Suprapubic skin (tissue), 4 donors: ENCODE measurements around the gene PKP2. TPM values are rescaled to one million over a fixed set of nuclear protein-coding genes. Genes with fewer than 3 reads are reported as not detected.

ENCODE experiments used
- DNase-seq, 2 donors: peaks; one replicate each; pipeline ENCODE4 v3.0.0-alpha.2; 2019; ENCODE audit warnings: low spot score in 2 of 2
- H3K27ac ChIP-seq: fragments of 200-600 bp; sonication (generic); one replicate; pipeline ENCODE4 v1.5.1; 2019
- H3K27me3 ChIP-seq: fragments of 200-600 bp; sonication (generic); one replicate; pipeline ENCODE4 v1.5.1; 2019
- H3K36me3 ChIP-seq: fragments of 200-600 bp; sonication (generic); one replicate; pipeline ENCODE4 v1.5.1; 2019
- H3K4me1 ChIP-seq: fragments of 200-600 bp; sonication (generic); one replicate; pipeline ENCODE4 v1.5.1; 2019
- H3K4me3 ChIP-seq: fragments of 200-600 bp; sonication (generic); one replicate; pipeline ENCODE4 v1.5.1; 2019; ENCODE audit warnings: mild to moderate bottlenecking
- H3K9me3 ChIP-seq: fragments of 200-600 bp; sonication (generic); one replicate; pipeline ENCODE4 v1.5.1; 2019
- EP300 ChIP-seq: sonication (generic); formaldehyde crosslinking; IDR thresholded peaks from one replicate; pipeline ENCODE4 v1.6.1; 2017; ENCODE audit warnings: antibody characterized with exemption
- POLR2A ChIP-seq, 2 donors: fragments of 450-650 bp; IDR thresholded peaks; one replicate each; pipeline ENCODE4 v1.6.1; 2017; ENCODE audit warnings: antibody characterized with exemption in 2 of 2, mild to moderate bottlenecking in 2 of 2, moderate library complexity in 2 of 2
- POLR2AphosphoS5 ChIP-seq, 3 donors: sonication (generic); formaldehyde crosslinking; IDR thresholded peaks; one replicate each; pipeline ENCODE4 v1.6.1; 2017; ENCODE audit warnings: antibody characterized with exemption in 3 of 3
- WGBS: methylation state at CpG from one replicate; pipeline ENCODE4 v1.1.5; 2018; 5-methylcytosine and 5-hydroxymethylcytosine counted together
- total RNA-seq, 4 donors: library from RNA; depleted of rRNA; stranded (reverse); fragments of >200 nt; gene quantifications; one replicate each; pipeline ENCODE4 v1.1.0, GENCODE V29; 2016
- TF ChIP-seq, protein P1 (sequence below), 2 donors: fragments of 200-600 bp in 1 of 2; fragments of 450-650 bp in 1 of 2; sonication (generic) in 1 of 2; IDR thresholded peaks; one replicate each; pipeline ENCODE4 v1.5.1; 2016 to 2019; ENCODE audit warnings: antibody characterized with exemption in 2 of 2, mild to moderate bottlenecking in 1 of 2, moderate library complexity in 1 of 2

Gene PKP2
- total RNA-seq, 4 donors from 2014 or later = 5.4 to 16.3 (median 6.0) TPM

DNA sequence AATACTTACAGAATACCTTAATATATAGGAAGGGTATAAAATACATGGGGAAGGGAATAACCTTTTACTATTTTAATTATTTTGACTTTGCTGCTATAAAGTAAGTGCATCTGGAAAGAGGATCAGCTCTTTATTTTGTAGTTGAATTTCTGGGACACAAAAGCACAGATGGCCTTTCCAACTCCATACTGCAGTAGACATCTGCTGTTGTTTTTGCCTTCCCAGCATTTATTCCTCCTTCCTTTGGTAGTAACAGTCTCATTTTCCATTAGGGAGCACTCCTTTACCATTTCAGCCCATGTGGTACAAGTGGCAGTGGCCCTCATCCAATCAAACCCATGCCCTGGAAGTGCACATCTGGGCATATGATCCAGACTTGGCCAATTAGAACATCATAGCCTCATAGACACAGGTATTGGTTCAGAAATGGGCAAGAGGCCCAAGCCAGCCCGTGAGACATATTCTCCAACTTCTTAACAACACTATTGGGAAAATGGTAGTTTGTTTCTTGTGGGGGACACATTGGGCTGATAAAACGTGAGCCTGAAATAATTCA, 76.1 kb downstream of the PKP2 start:
- WGBS = 74% methylated on average over 2 of the region's 2 CpGs
- Histone ChIP-seq H3K4me3 (no peak overlapping the region), H3K36me3 (peaks cover 3% of the 10 kb centered on the region), H3K27ac (no peak overlapping the region), H3K9me3 (no peaks in the 10 kb centered on the region), H3K4me1 (no peaks in the 10 kb centered on the region), H3K27me3 (no peaks in the 10 kb centered on the region)
- no peak for DNase-seq
- TF ChIP-seq POLR2AphosphoS5 (IDR thresholded peaks at IDR 0.05) = no peak
- no peak for TF ChIP-seq POLR2A (IDR thresholded peaks at IDR 0.05)
- TF ChIP-seq, protein P1, sequence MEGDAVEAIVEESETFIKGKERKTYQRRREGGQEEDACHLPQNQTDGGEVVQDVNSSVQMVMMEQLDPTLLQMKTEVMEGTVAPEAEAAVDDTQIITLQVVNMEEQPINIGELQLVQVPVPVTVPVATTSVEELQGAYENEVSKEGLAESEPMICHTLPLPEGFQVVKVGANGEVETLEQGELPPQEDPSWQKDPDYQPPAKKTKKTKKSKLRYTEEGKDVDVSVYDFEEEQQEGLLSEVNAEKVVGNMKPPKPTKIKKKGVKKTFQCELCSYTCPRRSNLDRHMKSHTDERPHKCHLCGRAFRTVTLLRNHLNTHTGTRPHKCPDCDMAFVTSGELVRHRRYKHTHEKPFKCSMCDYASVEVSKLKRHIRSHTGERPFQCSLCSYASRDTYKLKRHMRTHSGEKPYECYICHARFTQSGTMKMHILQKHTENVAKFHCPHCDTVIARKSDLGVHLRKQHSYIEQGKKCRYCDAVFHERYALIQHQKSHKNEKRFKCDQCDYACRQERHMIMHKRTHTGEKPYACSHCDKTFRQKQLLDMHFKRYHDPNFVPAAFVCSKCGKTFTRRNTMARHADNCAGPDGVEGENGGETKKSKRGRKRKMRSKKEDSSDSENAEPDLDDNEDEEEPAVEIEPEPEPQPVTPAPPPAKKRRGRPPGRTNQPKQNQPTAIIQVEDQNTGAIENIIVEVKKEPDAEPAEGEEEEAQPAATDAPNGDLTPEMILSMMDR (IDR thresholded peaks at IDR 0.05) = no peak
- TF ChIP-seq EP300 = no peak

DNA sequence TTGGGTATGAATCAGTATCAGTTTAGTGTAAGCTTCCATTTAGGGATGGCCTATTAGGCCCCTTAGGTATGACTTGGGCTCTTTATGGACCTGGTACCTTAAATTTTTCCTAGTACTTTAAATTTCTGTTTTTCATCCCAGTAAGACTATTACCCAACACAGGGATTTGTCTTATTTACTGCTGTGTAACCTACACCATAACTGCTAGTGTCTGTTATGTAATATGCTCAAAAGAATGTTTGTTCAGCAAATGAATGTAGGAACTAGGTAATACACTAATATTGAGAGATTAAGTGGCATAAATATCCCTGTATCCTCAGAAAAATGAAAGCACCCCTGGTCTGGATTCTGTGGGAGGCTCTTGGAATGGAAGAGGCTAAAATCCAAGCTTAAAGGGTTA, 77.2 kb downstream of the PKP2 start:
- no peak overlapping the region for H3K27ac ChIP-seq
- H3K9me3 ChIP-seq = no peaks in the 10 kb centered on the region
- no peak for DNase-seq
- no peaks in the 10 kb centered on the region for H3K4me1 ChIP-seq
- H3K4me3 ChIP-seq = no peak overlapping the region
- no peaks in the 10 kb centered on the region for H3K27me3 ChIP-seq
- no peak for TF ChIP-seq EP300
- no peak for TF ChIP-seq POLR2AphosphoS5 (IDR thresholded peaks at IDR 0.05)
- TF ChIP-seq POLR2A (IDR thresholded peaks at IDR 0.05) = no peak
- TF ChIP-seq, protein P1 (IDR thresholded peaks at IDR 0.05) = no peak
- peaks cover 3% of the 10 kb centered on the region for H3K36me3 ChIP-seq

DNA sequence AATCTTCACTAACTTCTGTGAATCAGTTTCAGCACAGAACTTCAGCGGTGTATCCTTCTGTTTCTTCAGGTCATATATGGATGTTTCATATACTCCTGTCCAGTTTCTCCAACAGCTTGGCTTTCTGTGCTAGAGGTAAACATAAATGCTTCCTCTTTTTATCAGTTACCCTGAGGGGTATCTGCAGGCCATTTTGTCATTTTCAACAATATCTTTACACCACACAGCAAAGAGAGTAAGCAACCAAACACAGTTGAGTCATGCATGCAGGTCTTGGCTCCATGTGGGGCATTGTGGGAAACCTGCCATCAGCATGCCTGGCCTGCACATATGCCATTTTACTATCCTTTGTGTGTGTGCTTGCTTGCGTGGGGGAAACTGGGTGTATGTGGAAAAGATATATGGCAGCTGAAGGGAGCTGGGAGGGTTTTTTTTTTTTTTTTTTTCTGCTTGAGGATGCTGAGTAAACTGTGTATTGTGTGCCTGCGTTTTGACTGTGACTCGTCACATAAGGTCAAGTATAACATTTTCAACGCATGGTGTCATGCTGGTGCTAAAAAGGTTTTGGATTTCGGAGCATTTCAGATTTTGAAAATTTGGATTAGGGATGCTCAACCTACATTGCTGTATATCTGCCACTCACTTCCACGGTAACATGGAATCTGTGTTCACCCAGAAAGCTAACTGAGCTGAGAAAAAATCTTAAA, 84.7 kb downstream of the PKP2 start:
- Histone ChIP-seq H3K9me3 (no peaks in the 10 kb centered on the region), H3K36me3 (no peaks in the 10 kb centered on the region), H3K27ac (no peak overlapping the region), H3K4me1 (no peaks in the 10 kb centered on the region), H3K4me3 (no peak overlapping the region), H3K27me3 (no peaks in the 10 kb centered on the region)
- no peak for DNase-seq
- WGBS = 87% methylated on average over 7 of the region's 7 CpGs
- no peak for TF ChIP-seq POLR2AphosphoS5 (IDR thresholded peaks at IDR 0.05)
- TF ChIP-seq EP300 = no peak
- TF ChIP-seq, protein P1 (IDR thresholded peaks at IDR 0.05) = no peak
- TF ChIP-seq POLR2A (IDR thresholded peaks at IDR 0.05) = no peak

DNA sequence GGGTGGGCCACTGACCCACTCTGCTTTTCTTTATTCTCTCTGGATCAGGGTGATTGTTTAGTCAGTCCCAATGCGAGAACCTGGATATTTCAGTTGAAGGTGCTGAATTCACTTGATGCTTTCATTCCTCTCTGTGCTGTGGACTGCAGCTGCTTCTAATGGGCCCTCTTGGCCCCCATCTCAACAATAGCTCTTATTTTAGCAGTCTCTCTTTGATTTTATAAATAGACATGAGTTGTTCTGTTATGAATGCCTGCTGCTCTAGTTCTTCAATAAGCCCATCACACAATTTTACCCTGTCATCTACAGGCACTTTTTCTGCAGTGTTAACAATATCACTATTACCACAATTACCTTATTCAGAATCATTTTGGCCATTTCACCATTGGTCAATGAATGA, 86.7 kb downstream of the PKP2 start:
- no peak for DNase-seq
- TF ChIP-seq, protein P1 (IDR thresholded peaks at IDR 0.05) = no peak
- TF ChIP-seq POLR2A (IDR thresholded peaks at IDR 0.05) (no peak), EP300 (no peak), POLR2AphosphoS5 (IDR thresholded peaks at IDR 0.05) (no peak)
- H3K27ac ChIP-seq = no peak overlapping the region
- no peaks in the 10 kb centered on the region for H3K9me3 ChIP-seq
- no peaks in the 10 kb centered on the region for H3K27me3 ChIP-seq
- 92% methylated on average over 1 of the region's 1 CpG for WGBS
- H3K4me1 ChIP-seq = no peaks in the 10 kb centered on the region
- no peaks in the 10 kb centered on the region for H3K36me3 ChIP-seq
- no peak overlapping the region for H3K4me3 ChIP-seq

DNA sequence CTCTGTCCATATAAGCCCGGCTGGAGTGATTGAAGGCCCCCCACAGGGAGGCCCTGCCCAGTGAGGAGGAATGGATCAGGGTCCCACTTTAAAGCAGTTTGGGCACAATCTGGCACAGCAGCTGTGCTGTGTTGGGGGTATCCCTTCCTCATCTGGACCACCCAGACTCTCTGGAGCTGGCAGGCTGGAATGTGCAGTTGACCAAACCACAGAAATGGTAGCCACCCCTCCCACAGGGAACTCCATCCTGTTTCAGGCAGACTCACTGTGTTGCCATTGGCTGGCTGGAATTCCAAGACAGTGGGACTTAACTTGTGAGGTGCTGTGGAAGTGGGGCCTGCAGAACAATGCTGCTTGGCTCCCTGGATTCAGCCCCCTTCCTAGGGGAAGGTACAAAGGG, 87.4 kb downstream of the PKP2 start:
- no peaks in the 10 kb centered on the region for H3K36me3 ChIP-seq
- no peak for DNase-seq
- H3K27ac ChIP-seq = no peak overlapping the region
- H3K4me1 ChIP-seq = no peaks in the 10 kb centered on the region
- no peaks in the 10 kb centered on the region for H3K9me3 ChIP-seq
- H3K4me3 ChIP-seq = no peak overlapping the region
- TF ChIP-seq POLR2A (IDR thresholded peaks at IDR 0.05) (no peak), EP300 (no peak), POLR2AphosphoS5 (IDR thresholded peaks at IDR 0.05) (no peak)
- TF ChIP-seq, protein P1 (IDR thresholded peaks at IDR 0.05) = no peak
- no CpG with 5 or more reads among the region's 1 CpG for WGBS
- H3K27me3 ChIP-seq = no peaks in the 10 kb centered on the region
